ENCODE results near the gene GFI1B.
"Not testable (repeated sequence)": the region's sequence is repeated elsewhere in the genome, so short reads cannot be mapped to it uniquely, and the experiment has no call there.

The GFI1B gene

DNA sequence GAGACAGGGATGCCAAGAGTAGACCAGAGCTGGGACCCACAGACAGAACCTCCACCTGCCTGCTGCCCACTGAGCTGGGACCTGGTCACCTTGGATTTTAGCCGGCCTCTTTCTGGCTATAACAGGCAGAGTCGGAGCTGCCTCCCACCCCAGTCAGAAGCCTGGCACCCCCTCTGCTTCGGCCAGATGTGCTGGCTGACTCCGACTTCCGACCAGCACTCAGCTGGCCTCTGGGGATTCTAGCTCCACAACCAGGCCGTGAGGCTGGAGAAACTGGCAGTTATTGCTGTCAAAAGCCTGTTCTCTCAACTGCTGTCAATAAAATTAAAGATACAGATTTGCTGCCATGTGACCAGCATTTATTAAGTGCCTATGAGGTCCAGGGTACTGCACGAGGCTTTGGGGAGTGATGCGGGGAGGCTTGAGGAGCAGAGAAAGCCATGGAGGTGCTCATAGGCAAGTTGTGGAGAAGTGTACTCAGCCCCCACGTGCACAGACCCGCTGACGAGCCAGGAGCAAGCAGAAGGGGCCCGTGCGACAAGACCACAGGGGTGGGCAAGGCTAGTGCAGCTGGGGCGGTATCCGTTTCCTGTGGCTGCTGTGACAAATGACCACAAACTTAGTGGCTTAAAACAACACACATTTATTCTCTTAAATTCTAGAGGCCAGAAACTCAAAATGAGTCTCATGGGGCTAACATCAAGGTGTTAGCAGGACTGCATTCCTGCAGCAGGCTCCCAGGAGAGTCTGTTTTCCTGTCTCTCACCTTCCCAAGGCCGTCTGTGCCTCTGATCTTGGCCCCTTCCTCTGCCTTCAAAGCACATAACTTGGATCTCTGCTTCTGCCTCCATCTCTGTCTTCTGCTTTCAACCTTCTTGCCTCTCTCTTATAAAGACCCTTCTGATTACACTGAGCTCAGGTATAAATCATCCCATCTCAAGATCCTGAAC is 13.1 kb downstream of the GFI1B start:
- DNase-seq (ENCODE audit: low read depth) = no peak

DNA sequence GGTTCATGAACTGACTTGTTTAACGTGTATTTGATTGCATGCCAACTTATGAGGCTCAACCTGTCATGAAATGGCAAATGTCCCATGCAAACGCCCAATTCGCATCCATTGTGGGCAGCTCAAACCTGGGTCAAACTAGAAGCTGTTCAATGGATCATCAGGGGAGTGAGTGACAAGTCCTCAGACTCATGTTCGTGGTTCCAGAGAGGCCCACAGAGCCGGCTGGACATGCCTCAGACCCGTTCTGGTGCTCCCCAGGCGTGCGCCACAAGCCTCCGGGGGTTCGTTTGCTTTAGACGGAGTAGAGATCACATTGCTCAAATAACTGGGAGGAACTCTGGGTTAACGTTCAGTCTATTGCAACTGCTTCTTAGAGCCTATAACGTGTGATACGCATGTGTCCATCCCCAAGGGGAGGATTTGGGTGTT is 15.0 kb downstream of the GFI1B start:
- DNase-seq (ENCODE audit: low read depth) = no peak

DNA sequence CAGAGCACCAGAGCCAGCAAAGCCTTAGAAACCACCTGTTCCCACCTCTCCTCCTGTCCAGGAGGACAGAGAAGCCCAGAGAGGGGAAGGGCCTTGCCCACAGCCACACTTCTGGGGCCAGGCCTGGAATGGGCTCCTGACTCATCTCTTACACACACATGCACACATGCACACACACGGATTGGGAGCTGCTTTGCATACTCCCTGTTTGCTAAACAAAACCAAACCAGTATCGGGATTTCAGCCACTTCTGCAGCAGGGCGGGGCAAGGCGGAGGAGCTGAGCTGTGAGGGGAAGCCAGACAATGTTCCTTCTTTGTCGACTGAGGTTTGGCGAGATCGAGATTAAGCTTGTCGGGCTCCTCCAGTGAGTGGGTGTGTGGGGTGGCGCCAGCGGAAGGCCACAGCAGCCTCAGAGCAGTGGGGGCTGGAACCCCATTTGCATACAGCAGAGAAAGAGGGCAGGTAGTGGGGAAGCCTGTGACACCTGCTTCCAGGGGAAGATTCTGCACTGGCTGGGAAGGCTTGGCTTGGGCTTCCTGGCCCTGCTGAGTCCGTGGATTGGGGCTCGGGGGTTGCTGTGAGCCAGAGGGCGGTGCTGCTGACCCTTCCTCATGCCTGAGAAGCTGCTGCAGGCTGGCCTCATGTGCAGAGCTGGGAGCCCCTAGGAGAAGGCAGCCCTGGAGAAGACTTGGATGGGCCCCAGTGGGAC is 16.1 kb downstream of the GFI1B start:
- DNase-seq (ENCODE audit: low read depth) = peak; percentile 20

DNA sequence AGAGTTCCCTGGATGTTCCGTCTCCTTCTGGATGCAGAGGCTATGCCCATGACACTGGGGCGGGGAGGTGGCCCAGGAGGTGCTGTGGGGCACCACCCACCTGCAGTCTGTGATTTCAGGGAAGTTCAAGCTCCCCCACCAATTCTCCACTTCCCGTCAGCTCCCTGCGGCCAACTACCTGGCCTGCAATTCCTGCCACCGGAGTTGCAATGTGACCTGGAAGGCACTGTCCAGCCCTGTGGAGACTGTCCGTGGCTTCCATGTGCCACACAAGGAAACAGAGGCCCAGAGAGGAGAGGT is 16.6 kb downstream of the GFI1B start:
- no peak for DNase-seq (ENCODE audit: low read depth)

DNA sequence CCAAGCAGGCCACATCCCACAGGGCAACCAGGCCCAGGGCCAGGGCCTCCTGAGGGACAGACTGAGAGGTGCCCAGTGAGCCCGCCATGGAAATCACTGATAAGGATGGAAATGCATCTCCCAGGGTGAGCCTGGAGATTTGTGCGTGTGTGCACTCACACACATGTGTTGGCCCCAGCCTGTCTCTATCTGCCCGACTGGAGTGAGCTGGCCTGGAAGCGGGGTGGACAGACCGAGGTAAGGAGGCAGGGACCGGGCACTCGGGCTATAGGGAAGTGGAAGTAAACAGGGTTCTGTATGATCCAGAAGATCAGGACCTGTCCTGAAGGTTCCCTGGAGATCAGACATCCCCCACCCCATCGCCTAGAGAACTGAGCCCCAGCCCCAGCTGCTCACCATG is 17.4 kb downstream of the GFI1B start:
- no peak for DNase-seq (ENCODE audit: low read depth)

DNA sequence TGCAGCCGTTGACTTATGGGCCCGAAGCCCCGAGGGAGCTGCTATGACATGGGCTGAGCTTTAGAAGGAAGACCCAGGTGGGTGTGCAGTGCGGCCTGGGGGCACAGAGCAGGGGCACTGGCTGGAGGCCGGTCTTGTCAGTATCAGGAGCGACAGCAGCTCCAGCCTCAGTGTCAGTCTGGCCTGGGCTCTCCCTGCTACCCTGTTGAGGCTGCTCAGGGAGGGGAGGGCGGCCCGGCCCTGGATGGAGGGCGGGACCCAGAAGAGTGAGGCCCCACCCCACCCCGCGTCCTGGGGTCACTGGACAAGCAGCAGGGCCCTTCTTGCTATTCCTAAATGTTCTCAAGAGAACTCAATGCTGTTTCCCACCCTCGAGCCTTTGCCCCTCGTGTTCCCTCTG is 18.0 kb downstream of the GFI1B start:
- DNase-seq (ENCODE audit: low read depth) = no peak

DNA sequence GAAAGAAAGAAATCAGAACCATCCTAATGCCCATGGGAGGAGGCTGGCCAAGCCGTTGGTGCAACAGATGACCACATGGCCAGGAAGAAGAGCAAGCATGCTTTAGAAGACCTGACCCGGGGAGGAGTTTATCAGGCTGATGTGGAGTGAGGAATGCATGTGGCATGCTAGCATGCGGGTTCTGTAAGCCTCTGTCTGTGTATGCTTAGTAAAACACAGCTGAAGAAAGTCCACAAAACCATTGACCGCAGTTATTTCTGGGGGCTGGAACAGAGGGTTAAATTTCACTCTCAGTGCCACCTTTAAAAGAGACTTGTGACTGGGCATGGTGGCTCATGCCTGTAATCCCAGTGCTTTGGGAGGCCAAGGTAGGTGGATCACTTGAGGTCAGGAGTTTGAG is 19.1 kb downstream of the GFI1B start:
- peak; percentile 22 for DNase-seq (ENCODE audit: low read depth)

DNA sequence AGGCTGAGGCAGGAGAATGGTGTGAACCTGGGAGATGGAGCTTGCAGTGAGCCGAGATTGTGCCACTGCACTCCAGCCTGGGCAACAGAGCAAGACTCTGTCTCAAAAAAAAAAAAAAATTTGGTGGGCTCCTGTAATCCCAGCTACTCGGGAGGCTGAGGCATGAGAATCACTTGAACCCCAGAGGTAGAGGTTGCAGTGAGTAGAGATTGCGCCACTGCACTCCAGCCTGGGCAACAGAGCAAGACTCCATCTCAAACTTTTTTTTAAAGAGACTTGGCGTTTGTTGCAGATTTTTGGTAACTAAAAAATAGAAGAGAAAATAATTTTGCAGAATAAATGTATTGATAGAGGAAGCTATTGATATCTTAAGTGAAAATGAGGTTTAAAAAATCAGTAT is 19.7 kb downstream of the GFI1B start:
- DNase-seq (ENCODE audit: low read depth) = not testable (repeated sequence)

DNA sequence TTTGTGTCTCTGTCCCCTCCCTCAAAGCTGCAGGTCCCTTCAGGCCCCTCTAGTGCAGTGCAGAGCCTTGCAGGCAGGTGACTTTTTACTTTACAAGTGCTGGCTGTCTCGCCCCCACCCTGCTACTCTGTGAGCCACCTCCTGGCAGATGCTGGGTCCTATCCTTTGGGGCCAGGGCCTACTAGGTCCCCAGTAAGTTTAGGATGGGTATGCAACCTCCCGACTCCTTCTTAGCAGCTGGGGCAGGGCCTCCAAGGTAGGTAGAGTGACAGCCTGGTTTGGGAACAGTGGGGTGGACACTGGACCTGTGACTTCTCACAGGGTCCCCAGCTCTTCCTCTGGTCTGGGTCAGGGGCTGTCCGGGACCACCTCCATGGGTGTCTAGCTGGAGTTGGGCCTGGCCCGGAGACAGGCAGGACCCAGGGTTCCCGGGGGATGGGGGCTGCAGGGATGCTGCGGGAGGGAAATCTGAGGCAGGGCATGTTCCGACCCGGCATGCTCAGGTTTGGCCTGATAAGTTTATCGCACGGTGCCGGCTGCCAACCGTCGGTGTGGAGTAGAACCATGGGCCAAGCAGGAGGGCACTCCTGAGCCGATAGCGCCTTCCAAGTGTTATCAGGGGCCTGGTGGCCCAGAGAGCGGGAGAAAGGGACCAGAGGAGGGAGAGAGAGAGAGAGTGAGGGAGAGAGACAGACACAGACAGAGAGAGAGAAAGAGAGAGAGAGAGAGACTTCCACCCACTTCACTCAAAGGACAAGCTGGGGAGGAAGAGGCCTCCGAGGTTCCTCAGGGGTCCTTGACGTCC is 20.5 kb downstream of the GFI1B start:
- no peak for DNase-seq (ENCODE audit: low read depth)

DNA sequence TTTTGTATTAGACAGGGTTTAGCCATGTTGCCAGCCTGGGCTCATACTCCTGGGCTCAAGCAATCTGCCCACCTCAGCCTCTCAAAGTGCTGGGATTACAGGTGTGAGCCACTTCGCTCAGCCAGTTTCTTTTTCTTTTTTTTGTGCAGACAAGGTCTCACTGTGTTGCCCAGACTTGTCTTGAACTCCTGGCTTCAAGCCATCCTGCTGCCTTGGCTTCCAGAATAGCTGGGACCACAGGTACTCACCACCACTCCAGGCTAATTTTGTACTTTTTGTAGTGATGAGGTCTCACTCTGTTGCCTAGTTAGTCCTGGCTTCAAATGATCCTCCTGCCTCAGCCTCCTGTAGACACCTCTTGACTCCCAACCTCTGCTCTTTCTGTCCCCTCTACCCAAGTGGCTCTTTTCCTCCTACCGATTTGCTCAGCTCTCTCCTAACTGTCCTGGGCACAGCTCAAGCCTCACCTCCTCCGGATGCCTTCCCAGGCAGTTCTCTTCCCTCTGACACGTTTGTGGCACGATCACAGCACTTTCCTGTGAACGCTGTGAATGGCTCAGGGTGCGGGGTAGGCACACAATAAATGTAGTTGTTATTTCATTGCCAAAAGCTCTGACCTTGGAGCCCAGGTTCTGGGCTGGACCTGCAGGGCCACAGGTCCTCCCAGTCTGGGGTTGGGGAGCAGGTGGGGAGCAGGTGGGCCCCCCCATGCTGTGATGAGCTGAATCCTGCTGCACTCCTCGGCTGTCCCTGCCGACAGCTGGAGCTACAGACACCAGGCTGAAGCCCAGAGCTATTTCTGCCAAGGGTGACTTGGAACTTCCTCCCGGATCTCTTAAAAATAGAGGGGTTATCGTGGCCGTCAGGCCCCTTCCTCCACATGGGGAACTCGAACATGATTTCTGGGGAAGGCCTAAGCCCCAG is 23.9 kb downstream of the GFI1B start:
- DNase-seq (ENCODE audit: low read depth) = no peak

DNA sequence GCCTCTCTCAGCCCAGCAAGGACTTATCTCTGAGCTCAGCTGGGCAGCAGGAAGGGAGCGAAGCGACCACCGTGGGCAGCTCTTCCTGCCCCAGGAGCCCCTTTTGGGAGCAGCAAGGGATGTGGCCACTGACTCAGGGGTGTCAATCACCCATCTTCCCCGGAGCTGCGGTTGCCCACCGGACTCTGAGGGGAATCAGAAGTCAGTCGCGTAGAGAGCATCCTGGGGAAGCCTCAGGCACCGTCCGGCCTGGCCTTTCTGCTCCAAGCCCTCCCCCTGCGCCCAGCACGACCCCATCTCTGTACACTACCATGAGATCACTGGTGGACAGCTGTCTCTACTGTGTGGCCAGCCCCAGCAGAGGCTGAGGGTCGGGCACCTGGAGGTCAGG is 24.6 kb downstream of the GFI1B start:
- no peak for DNase-seq (ENCODE audit: low read depth)

DNA sequence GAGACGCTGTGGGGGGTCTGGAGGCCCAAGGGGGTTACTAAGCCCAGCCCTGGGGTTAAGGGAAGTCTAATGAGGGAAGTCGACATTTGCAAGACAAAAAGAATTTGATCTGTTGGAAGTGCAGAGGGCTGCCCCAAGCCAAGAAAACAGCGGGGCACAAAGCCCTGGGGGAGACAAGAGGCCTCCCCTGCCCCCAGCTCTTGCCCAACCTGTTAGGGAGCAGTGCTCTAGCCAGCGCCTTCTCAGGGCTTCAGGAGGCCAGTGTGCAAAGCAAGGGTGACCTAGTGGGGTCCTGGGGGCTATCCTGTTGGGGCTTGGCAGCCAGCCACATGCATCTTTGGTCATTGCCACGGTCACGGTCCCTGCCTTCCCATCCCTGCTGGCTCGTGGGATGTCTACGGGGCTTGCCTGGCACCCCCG is 25.2 kb downstream of the GFI1B start:
- no peak for DNase-seq (ENCODE audit: low read depth)

DNA sequence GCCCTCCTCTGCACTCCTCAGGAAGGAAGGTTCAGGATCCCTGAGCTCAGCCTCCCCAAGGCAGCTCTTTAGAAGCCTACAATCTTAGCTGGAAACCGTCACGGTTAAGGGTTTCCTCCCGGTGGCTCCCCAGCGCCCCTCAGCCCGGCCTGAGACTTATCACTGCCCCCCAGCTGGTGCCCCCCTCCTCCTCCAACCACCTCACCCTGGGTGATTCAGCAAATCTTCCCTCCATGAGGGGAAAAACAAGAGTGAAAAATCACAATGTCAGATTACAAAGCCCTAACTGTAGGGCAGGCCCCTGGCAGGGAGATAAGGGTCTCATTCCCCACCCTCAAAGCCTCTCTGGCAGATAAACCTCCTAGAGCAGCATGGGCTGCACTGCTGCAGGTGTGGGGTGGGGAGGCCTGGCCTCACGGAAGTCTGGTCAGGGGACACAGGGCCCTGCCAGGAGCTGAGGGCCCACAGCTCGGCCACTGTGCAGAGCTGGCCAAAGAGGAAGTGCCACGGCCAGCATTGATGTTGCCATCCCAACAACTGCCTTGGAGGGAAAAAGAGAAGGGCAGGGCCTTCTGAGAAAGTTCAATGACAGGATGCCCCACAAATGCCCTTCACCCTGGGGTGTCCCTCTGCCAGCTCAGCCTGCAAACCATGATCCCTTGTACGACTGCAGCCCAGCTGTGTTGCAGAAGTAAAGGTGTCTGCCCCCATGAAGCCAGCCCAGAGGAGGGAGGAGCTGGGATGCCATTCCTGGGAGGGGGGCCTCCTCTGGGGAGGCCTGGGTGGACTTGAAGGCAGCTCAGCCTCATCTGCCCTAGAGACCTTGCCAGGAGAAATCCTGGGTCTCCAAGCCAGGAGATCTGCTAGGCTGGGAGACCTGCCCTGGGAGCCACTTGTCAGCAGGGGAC is 25.9 kb downstream of the GFI1B start:
- no peak for DNase-seq (ENCODE audit: low read depth)

DNA sequence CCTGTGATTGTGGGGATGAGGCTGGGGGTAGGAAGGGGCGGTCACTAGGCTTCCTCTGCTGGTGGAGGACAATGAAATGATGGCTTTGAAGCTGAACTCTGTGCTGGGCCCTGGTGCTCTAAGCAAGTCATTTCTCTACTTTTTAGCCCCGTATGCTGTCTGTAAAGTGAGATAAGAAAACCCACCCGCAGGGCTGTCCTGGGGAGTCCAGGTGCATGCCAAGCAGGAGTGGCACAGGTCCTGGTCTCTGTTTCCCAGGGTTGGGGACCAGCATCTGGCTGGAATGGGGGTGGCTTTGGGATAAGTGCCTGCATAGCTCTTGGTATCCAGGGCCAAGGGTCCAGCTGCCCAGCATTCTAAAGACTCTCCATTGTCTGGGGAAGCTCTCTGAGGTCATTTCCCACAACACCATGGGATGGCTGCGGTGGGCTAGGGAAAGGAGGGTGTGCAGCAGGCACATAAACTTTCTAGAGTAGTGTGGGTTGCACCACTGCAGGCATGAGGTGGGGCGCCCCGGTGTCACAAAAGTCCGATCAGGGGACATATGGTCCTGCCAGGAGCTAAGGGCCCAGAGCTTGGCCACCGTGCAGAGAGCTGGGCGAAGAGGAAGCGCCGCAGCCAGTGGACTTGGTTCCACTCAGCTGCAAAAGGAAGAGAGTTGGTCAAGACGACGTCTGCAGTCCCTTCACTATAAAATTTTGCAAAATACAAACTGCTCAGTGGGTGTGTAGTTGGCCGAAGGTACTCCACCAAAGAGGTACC is 26.7 kb downstream of the GFI1B start:
- DNase-seq (ENCODE audit: low read depth) = no peak

DNA sequence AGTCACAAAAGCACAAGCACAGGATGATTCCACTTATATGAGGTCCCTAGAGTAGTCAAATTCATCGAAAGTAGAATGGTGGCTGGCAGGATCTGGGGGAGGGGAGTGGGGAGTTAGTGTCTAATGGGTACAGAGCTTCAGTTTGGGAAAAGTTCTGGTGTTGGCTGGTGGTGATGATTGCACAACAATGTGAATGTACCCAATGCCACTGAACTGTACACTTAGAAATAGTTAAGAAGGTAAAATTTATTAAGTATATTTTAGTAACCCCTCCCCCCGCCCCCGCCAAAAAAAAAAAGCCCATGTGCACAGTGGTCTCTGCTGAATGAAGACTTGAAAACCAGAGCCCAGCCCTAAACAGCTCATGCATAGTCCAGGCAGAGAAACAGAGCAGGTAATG is 27.5 kb downstream of the GFI1B start:
- no peak for DNase-seq (ENCODE audit: low read depth)

DNA sequence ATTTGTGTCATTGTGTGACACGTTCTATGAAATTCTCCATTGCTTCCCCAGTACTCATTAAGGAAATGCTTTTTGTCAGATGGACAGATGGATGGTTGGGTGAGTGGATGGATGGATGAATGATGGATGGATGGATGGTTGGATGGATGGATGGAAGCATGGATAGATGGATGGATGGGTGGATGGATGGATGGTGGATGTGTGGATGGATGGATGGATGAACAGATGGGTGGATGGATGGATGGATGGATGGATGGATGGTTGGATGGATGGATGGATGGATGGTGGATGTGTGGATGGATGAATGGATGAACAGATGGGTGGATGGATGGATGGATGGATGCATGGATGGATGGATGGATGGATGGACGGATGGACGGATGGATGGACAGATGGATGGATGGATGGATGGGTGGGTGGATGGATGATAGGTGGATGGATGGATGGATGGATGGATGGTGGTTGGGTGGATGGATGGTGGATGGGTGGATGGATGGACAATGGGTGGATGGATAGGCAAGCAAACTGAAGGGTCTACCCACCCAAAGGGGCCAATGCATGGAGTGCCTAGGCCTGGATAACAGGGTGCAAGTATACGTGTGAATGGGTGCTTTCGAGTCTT is 28.3 kb downstream of the GFI1B start:
- no peak for DNase-seq (ENCODE audit: low read depth)

DNA sequence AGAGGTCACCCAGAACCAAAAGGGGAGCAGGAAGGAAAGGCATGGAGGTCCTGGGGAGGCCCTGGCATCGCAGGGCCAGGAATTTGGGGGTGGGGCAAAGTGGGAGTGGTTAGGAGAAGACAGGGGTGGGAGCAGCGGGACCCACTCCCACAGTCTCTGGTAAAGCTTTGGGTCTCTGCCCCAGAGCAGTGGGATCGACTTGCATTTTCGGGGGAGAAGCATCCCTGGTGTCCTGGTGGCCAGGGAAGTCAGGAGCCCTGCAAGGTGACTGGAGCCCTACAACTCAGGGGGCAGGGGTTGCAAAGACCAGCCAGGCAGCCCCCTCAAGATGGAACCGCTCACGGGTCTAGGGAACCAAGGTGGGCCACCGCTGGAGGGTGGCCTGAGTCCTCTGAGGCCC is 29.9 kb downstream of the GFI1B start:
- DNase-seq (ENCODE audit: low read depth) = no peak

DNA sequence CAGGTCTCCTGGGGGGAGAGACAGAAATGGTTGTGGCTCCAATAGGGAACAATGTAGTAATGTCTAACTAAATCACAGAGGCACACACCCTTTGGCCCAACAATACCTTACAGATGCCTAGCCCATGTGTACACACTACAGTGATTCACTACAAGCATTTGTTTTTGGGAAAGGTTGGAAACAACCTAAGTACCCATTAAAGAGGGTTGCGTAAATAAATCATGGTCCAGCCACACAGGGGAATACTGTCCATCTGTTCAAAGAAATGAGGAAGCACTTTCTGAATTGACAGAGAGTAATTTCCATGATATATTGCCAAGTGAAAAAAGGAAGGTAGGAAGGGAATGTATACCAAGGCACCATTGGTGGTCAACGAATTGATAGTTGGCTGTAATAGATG is 30.3 kb downstream of the GFI1B start:
- DNase-seq (ENCODE audit: low read depth) = no peak

DNA sequence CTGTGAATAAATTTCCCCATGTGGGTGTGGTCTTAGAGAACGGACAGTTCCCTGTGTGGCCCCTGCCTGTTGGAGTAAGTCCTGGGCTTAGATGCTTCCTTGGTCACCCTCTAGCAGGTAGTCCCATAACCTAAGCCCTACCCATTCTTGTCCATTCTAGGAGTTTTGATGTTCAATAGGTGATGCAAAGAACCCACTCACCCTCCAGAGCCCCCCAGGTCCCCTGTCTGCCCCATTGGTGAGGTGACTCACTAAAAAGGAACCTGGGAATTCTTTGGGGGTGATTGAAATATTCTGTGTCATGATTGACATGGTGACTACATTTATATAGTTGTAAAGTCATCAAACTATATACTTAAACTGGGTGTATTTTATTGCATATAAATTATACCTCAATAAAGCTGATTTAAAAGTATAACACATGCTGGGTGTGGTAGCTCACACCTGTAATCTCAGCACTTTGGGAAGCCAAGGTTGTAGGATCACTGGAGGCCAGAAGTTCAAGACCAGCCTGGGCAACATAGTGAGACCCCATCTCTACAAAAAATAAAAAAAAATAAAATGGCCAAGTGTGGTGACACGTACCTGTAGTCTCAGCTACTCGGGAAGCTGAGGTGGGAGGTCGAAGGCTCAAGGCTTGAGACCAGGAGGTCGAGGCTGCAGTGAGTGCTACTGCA is 31.6 kb downstream of the GFI1B start:
- DNase-seq (ENCODE audit: low read depth) = no peak

All from non-pigmented ciliary epithelial cell (primary cell).